Ramos (cell line): ENCODE measurements around the gene EOGT.

Experiments
- in situ Hi-C: fragments of 300-500 bp; cut with MboI; formaldehyde crosslinking; loops from one replicate; pipeline ENCODE4 v1.14.3; 2022; ENCODE audit warnings: low sequenced_read_pairs; ENCODE audit not compliant: unreplicated experiment

The EOGT gene

DNA sequence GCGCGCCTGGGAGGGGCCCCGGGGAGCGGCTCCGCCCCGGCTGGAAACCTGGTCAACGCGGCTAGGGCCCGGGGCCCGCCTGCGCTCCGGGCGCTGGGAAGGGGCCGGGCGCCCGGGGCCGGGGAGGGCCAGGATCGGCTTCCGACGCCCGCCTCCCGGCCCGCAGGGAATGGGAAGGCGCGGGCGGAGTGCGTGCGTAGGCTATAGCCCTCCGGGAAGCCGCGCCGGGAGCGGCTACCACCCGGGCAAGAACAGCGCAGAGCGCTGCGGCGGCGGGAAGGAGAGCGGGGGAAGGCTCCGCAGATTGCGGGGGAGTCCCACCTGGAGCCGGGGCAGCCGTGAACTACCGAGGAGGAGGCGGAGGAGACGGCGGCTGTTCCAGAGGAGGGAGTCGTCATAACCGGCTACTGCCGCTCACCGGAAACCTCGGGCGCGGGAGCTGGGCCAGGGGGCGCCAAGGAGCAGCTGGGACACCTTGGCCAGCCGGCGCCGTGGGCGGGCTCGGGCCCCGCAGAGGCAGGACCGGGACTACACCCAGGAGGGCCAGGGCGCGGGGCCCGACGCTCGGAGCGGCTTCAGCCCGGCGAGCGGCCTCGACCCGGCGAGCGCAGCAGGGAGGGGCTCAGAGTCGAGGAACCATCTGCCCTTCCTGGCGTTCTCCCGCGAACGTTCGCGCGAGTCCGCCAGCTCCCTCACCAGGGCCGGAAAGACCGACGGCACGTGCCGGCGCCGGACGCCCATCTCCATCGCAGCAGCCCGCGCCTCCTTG, at the start of gene EOGT:
TSS of gene EOGT (minus strand) at position 432 of the 769 bp plus-strand sequence. CDS start 3,838 bp downstream, outside the sequence.
- in situ Hi-C loops: no loop called here

DNA sequence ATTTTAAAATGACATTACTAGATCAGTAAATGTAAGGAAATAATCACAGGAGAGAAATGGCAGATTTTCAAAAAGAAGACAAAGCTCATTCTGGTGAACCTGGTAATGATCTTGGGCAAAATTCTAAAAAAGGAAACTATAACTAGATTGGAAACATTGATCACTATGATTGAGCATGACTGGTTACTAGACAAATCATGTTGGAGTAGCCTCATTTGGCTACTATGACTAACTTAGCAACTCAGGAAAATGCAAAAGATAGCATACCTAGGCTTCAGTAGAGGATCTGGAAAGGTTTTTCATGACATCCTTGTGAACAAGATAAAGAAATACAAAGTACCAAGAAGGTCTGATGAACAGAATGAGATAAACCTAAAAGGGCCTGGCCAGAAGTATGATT, 46.2 kb upstream of the EOGT start:
- in situ Hi-C loops: no loop called here

DNA sequence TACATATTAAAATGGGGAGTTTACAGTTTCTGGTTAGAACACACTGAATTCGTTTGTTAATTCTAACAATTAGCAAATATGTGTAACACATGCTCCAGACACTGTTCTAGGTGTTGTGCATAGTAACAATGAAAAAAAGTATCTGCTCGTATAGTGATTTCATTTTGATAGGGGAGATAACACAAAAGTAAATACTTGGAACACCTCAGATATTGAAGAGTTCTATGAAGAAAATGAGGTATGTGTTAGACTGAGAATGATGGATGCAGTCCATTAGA, 45.4 kb upstream of the EOGT start:
- in situ Hi-C loops: no loop called here

DNA sequence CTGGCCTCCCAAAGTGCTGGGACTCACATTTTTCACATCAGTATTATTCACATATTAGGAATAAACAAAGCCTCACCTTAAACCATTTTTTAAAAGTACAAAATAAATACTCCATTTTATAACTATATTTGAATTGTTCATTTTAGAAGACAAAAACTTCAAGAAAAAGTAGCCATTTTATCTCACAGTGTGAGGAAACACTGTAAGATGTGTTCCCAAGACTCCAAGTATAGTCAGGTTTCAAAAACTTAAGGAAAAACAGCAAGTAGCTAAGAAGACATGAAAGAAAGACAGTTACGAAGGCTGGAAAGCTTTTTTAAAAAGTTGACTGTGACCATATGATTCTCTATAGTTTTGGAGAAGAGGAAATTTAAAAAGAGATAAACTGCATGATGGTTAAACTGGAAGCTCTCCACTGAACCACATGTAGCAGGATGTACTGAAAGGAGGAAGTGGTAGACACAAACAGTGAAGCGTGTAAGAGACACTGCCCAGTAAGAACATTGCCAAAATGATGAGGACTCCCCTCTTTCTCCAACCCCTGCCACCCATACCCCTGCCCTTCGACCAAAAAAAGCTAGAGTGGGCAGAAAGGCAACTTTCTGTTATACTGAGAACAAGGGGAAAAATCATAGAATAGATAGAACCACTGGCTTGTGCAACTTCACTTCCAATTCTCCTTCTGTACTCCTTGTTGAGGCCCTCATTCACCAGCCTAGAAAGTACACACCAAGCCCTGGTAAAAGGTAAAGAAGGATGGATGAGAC, 44.9 kb upstream of the EOGT start:
- in situ Hi-C loops: no loop called here

DNA sequence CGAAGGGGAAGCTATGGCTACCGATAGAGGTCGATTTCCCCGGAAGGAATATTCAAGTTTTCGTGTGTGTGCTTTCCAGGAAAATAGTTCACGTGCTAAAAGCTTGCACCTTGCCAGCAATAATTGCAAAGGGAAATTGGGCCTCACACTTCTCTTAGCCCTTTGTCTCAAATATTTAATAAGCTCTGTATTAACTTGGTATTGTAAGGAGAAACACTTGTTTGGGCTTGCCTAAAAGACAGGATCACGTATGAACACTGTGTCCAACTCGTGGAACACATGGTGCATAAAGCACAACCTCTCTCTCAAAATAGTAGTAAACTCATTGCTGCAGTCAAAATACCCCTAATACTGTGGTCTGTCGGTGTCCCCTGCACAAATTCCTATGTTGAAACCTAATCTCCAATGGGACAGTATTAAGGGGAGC, 39.0 kb upstream of the EOGT start:
- in situ Hi-C loops: no loop called here

DNA sequence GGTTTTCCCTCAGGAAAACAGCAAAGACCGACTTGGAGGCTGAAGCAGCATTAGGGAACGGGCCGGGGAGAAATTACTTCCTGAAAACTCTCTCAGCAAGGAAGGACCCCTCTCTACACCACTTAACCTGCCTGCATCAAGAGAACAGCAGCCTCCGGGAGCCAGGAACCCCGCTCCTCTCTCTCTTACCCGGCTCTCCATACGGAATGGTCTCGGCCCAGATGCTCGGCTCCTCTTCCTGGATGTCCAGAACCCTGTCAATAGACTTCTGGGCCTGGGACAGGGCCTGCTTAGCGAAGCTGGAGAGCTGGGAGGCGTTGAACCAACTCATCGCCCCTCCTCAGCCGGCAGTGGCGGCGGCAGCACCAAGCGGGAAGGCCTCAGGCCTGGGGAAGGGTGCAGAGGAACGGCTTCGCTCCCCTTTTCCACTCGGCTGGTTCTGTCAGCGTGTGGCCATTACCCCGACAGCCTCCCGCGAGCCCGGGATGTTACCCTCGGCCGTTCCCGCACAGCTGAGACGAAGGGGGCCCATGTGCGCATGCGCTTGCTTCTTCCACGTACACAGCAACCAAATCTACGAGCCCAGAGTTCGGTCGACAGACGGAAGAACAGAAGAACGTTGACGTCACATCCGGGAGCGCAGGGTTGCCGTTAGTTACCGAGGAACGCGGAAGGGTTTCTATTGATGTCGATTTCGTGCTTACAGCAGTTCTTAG, 38.4 kb upstream of the EOGT start, which contains the start of gene TMF1:
TSS of gene TMF1 (minus strand) at position 578 of the 716 bp plus-strand sequence. CDS start at position 331, 247 bp downstream.
- in situ Hi-C loops: no loop called here

DNA sequence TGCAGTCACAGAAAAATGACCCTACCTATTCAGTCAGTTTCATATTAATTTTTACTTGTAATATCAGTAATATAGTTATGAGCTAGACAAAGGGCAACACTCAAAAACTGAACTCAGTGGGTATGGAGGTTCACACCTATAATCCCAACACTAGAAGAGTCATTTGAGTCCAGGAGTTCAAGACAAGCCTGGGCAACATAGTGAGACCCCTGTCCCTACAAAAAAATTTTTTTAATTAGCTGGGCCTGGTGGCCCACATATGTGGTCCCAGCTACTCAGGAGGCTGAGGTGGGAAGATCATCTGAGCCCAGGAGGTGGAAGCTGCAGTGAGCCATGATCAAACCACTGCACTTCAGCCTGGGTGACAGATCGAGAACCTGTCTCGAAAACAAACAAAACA, 35.5 kb upstream of the EOGT start:
- in situ Hi-C loops: no loop called here

DNA sequence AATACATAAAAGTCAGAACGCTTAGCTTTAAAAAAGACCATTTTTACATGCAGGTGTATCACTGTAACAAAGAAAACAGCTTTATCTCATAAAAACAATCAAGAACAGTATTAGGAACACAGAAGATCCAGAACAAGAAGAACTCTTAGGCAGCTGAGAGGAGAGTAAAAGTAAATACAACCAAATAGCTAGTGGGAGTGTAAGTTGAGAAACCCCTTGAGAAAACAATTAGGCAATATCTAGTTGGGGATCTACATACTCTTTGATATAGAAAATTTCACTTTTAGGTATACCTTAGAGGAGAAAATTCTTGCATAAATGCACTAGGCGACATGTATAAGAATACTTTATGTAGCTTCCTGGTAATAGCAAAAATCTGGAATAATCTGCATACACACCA, 31.1 kb upstream of the EOGT start:
- in situ Hi-C loops: no loop called here

DNA sequence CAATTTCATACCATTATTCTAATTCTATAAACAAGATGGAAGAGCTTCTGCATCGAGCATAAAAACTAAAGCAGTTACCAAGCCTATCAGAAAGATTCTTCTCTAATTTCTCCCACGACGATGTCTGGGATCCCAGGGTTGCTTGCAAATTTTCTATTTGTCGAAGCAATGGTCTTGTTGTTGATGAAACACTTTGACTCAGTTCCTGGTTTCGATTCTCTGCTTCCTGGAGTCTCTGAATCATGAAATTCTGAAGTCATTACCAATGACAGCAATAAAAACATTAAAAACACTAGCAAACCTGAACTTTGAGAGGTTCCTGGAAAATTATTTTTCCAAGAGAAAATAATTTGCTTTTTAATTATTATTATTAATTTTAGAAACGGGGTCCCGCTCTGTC, 20.0 kb upstream of the EOGT start:
- in situ Hi-C loops: no loop called here

DNA sequence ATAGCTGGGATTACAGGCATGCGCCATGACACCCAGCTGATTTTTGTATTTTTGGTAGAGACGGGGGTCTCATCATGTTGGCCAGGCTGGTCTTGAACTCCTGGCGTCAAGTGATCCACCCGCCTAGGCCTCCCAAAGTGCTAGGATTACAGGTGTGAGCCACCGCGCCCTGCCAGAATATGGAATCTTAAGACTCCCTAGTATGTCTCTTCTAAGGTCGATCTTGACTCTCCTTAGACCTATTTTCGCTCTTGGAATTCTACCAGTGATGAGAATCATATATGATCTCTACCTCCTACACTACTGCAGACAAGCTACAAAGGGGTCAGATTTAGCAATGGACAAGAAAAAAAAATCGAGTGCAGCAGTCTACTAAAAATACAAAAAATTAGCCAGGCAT, 19.3 kb upstream of the EOGT start:
- in situ Hi-C loops: no loop called here

DNA sequence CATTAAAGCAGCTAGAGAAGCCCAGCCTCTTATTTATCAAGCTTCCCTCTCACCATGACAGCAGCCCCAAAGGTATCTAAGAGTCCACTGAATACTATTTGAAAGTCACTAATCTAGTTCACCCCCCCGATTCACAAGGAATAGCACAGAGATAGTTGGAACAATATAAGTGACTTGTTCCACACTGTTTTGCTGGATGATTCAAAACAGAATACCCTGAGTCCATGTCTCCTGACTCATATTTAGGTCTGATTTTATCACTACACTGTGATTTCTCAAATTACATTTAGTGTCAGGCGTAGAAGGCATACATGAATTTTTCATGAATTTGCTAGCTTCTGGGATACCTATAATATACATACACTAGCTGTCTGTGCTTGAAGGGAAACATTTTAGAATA, 18.7 kb upstream of the EOGT start:
- in situ Hi-C loops: no loop called here

DNA sequence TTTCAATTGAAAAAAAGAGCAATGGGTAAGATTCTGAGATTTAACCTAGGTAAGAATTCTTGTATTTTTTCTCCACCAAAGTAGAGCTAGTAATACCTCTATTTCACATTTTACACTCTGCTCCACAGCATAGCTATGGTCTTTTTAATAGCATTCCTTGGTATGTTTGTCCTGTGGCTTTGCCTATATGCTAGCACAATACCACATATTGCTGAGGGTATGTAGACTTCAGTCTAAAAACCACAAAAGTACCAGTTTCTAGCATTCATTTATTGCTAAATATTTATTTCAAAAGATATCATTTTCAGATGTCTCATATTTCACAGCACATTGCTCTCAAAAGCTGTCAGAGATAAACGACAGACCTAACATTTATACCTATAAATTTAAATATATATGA, 18.2 kb upstream of the EOGT start:
- in situ Hi-C loops: no loop called here

DNA sequence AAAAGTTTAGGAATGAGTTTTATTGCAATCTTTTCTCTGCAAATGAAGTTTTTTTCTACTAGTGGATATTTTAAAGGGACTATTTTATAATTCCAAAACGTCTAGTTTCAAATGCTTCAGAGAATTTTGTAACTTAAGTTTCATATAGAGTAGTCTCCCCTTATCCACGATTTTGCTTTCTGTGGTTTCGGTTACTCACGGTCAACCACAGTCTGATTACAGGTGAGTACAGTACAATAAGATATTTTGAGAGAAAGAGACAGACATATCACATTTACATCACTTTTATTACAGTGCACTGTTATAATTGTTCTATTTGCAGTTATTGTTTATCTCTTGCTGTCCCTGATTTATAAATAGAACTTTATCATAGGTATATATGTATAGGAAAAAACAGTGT, 7.4 kb upstream of the EOGT start:
- in situ Hi-C loops: no loop called here

DNA sequence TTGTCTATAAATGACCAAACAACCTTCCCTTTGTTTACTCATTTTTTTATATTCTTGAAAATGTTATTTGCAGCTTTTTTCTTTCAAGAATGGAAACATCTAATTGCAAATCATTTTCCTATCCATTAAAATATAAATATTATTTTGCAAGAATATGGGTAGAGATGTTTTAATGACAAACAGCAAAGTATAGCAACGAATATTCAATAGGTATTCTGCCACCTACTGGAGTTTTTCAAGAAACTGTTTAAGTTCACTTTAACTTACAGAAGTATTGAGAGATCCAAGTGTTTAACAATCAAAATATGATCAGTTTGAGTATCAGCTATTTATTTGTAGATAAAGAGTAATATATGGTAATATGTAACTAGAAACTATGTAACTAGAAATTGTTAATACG, 6.9 kb upstream of the EOGT start:
- in situ Hi-C loops: no loop called here

DNA sequence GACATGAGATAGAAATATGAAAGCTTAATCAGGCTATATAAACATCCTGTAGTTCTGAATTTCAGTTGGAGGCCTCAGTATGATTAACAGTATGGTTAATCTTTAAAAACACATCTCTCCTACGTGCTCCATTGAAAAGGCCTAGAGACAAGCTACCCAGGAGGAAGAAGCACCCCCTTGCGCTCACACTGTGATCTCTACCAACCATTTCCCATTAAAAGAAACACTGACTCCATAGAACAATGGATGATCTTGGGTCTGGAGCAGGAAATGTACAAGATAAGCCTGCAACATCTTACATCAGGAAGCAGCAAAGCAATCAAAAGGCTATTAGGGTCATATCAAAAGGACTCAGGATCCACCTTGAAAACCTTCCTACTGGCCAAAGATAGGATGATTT, 3.4 kb upstream of the EOGT start:
- in situ Hi-C loops: no loop called here

DNA sequence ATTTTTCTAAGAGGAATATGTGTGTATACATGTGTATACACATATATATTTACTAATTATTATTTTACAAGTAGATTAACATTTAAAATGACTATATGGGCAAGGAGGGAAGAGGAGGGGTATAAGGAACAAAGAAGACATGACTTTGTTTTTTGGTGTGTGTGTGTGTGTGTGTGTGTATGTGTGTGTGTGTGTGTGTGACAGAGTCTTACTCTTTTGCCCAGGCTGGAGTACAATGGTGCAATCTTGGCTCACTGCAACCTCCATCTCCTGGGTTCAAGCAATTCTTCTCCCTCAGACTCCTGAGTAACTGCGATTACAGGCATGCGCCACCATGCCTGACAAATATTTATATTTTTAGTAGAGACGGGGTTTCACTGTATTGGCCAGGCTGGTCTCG, 2.6 kb upstream of the EOGT start:
- in situ Hi-C loops: no loop called here

DNA sequence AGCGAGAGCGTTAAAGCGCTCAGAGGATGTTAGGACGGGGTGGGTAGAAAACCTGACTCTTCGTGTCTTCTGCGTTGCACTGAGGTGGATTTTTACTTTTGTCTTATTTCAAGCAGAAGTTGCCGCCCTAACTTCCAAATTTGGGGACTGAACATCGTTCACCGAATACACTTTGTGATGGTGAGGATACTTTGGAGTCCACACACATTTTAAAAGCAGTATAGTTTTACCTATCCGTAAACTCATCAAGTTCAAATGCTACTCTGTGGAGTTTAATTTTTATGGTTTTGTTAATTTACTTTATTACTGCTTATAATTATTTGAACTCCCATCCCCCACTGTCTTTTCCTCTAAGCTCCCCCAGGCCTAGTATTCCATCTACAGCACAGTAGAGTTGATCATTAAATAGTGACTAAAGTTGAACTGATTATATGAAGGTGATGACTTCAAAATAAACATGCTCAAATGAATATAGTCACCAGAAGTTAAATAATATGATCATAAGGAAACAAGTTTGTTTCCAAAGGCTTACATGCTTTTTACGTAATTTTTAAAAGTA, 617 bp upstream of the EOGT start:
- in situ Hi-C loops: no loop called here

DNA sequence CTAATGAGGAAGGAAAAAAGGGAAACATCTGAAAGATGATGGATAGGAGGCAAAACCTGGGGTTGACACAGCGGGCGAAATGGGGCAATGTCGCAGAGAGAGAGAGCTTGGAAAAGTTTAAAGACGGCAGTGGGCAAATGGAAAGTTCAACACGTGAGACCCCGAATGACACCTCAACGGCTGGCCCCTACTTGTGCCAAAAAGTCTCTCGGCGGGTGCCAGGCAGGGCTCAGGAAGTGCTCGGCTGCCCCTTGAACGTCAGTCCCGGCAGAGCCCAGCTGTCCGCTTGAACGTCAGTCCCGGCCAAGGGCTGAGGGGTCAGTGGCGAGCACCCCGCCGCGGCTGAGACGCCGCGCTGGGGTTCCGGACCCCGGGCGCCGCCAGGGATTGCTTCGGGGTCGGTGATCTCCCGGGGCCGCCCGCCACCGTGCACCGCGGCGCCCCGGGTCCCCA, 658 bp downstream of the EOGT start:
- in situ Hi-C loops: no loop called here

DNA sequence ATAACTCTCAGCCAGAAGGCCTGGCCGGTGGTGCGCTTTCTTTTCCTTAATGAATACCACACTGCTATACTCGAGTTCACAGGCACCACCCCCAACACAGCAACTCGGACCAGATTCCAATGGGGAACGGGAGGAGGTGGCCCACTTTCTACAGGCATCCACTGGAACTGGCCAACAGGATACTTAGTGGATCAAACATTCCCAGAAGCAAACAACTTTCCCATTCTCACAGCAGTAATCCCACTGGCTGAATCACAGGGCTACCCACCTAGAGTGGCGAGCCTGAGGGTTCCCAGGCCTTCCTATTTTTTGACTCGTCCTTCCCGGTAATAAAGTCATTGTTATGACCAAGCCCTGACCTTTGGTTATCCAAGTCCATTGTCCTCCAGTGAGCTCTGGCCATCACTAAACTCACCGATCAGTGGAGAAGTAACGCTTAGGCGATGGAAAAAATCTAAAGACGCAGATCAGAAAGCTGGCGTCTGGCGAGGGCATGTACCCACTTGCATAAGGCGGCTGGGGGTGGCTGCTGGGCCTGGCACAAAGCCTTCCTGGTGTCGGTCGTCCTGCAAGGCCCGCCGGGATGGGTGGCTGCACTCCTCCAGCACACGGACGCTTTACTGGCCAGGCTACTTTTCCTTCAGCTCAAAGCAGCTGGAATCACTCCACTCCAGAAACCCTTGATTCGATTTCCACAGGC, 1.2 kb downstream of the EOGT start:
- in situ Hi-C loops: no loop called here

DNA sequence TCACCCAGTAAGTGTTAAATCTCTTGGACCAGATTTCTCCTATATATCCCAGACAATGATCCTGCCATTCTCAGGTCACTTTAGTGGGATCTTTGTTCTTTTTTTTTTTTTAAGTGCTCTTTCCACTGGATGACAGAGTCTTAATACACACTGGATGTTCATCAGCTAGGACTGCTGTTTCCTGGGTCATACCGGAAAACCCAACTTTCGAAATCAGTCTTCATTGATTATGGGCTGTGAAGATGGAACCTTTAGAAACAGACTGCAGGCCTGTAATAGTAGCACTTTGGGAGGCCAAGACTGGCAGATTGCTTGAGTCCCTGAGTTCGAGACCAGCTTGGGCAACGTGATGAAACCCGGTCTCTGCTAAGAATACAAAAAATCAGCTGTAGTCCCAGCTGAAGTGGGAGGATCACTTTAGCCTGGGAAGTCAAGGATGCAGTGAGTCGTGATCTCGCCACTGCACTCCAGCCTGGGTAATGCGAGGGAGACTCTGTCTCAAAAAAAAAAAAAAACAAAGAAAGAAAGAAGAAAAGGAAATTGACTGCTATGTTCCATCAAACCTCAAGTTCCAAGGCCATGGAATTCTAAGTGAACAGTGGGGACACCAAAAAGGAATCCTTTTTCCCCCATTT, 2.3 kb downstream of the EOGT start:
- in situ Hi-C loops: no loop called here
